OCI-LY7 (cell line): ENCODE results near the gene SETDB2. TPM values are rescaled to one million over a fixed set of nuclear protein-coding genes. Genes with fewer than 3 reads are reported as not detected.

Experiments used
- BruUV-seq: library from RNA; stranded (reverse); fragments of 400-500 nt; replicated peaks from 2 replicates; lab custom pipeline; 2021; lab: Mats Ljungman, UMichigan
- CTCF ChIA-PET: fragments of 300-600 bp; sonication (Branson Sonifier 250); formaldehyde crosslinking; loops from one replicate; lab custom pipeline; 2022; ENCODE audit warnings: antibody characterized with exemption; ENCODE audit not compliant: unreplicated experiment; lab: Charles Lee
- POLR2A ChIA-PET: fragments of 300-600 bp; sonication (Branson Sonifier 250); formaldehyde crosslinking; loops from one replicate; lab custom pipeline; 2022; ENCODE audit warnings: antibody characterized with exemption; lab: Charles Lee
- DNase-seq: peaks from one replicate; pipeline ENCODE4 v3.0.0-alpha.2; 2015; ENCODE audit warnings: low spot score
- H2AFZ ChIP-seq: fragments of 200-600 bp; sonication (generic), shearing (Covaris generic); 2 replicates; pipeline ENCODE4 v1.6.1; 2014; ENCODE audit warnings: mild to moderate bottlenecking, antibody characterized with exemption, low read length, moderate library complexity
- H3K27ac ChIP-seq: fragments of 200-600 bp; sonication (generic); 2 replicates; pipeline ENCODE4 v1.5.1; 2014; ENCODE audit warnings: mixed run types, low read depth, mild to moderate bottlenecking, moderate library complexity, low read length, inconsistent platforms; ENCODE audit not compliant: poor library complexity, severe bottlenecking
- H3K36me3 ChIP-seq: fragments of 200-600 bp; sonication (generic); 2 replicates; pipeline ENCODE4 v1.6.1; 2014; ENCODE audit warnings: mild to moderate bottlenecking, antibody characterized with exemption, low read length, moderate library complexity, mixed read lengths; ENCODE audit not compliant: insufficient read depth
- H3K4me1 ChIP-seq: fragments of 200-600 bp; sonication (generic); 2 replicates; pipeline ENCODE4 v1.5.1; 2014; ENCODE audit warnings: mild to moderate bottlenecking, low read length; ENCODE audit not compliant: insufficient read depth, poor library complexity, severe bottlenecking
- H3K4me2 ChIP-seq: fragments of 200-600 bp; sonication (generic); 2 replicates; pipeline ENCODE4 v1.6.1; 2014; ENCODE audit warnings: mild to moderate bottlenecking, low read length
- H3K4me3 ChIP-seq: fragments of 200-600 bp; sonication (generic); 2 replicates; pipeline ENCODE4 v1.5.1; 2014; ENCODE audit warnings: mild to moderate bottlenecking, low read depth, low read length; ENCODE audit not compliant: poor library complexity, severe bottlenecking
- H3K79me2 ChIP-seq: fragments of 200-600 bp; sonication (generic); 2 replicates; pipeline ENCODE4 v1.6.1; 2016; ENCODE audit warnings: low read depth, mild to moderate bottlenecking, low read length, moderate library complexity, mixed read lengths; ENCODE audit not compliant: insufficient read depth
- H3K9me2 ChIP-seq: fragments of 200-600 bp; sonication (generic); 2 replicates; pipeline ENCODE4 v1.6.1; 2016; ENCODE audit warnings: mild to moderate bottlenecking, low read length, mixed read lengths; ENCODE audit not compliant: insufficient read depth
- H3K9me3 ChIP-seq: fragments of 200-600 bp; sonication (generic); 2 replicates; pipeline ENCODE4 v1.6.1; 2014; ENCODE audit warnings: mild to moderate bottlenecking, mixed run types, low read length, mixed read lengths
- H4K20me1 ChIP-seq: fragments of 200-600 bp; sonication (generic); 2 replicates; pipeline ENCODE4 v1.6.1; 2014; ENCODE audit warnings: mild to moderate bottlenecking, antibody characterized with exemption, low read length, moderate library complexity, mixed read lengths; ENCODE audit not compliant: insufficient read depth
- CTCF ChIP-seq: fragments of 200-600 bp; sonication (generic); conservative IDR thresholded peaks from 2 replicates; pipeline ENCODE4 v1.5.1; 2014; ENCODE audit warnings: mild to moderate bottlenecking, antibody characterized with exemption, low read length, moderate library complexity, mixed read lengths
- EZH2phosphoT487 ChIP-seq: fragments of 200-600 bp; sonication (generic); IDR thresholded peaks from 2 replicates; pipeline ENCODE4 v1.6.1; 2018; ENCODE audit warnings: low read depth, borderline replicate concordance, mild to moderate bottlenecking, mixed run types, antibody characterized with exemption, low read length, moderate library complexity, mixed read lengths
- intact Hi-C: fragments of 100-400 bp; cut with micrococcal nuclease; formaldehyde crosslinking; loops from one replicate; pipeline ENCODE4 v1.10.0; 2022; ENCODE audit not compliant: unreplicated experiment
- total RNA-seq, 2 experiments: library from RNA; depleted of rRNA in 1 of 2; stranded (reverse); fragments of >200 nt in 1 of 2; shearing (Covaris generic) in 1 of 2; gene quantifications; 2 replicates each; pipeline ENCODE4 v1.2.3, GENCODE V29; 2014 to 2022

Gene SETDB2
- total RNA-seq, 2 experiments from 2014 or later: 22.0 to 41.3 TPM

DNA sequence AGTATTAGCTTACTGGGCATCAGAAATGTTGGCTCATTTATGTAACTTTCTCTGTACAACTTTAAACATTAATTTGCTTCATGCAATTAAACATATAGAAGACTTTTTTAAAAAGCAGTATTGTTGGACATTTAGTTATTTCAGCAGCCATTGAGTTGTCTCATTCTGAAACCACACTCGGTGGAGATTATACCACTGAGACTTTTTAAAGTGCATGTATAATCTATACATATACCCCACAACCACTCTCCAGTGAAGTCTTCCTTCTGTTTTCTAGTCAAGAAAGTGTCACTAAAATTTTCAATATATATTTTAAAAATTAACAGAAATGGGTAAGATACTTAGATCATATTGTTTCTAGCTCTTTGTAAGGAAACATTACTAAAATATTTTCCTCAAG is 15.5 kb downstream of the SETDB2 start:
- intact Hi-C loops: no loop called here
- Histone ChIP-seq H3K4me3 (no peak overlapping the region), H3K36me3 (peaks cover 80% of the 10 kb centered on the region), H3K9me3 (peaks cover 25% of the 10 kb centered on the region), H3K4me2 (no peak overlapping the region), H3K27ac (no peak overlapping the region), H3K79me2 (peaks cover 16% of the 10 kb centered on the region; the same call in 1 of the 2 replicates), H2AFZ (no peak overlapping the region), H3K9me2 (no peaks in the 10 kb centered on the region), H4K20me1 (no peaks in the 10 kb centered on the region), H3K4me1 (peaks cover 13% of the 10 kb centered on the region)
- TF ChIP-seq EZH2phosphoT487: no peak
- TF ChIP-seq CTCF: no peak
- no TSS peak for BruUV-seq
- DNase-seq: no peak
- POLR2A ChIA-PET: interaction anchor here (0.7 to 1.9 kb wide), 11 partner anchors 8 to 118 kb away, joined by 3 to 13 read pairs (median 3); partner anchors contain the start of genes CAB39L and SETDB2
- CTCF ChIA-PET: no interaction called here

GRCh38 chr13:49464085-49464484 is 20.0 kb downstream of the SETDB2 start:
- no peak for TF ChIP-seq EZH2phosphoT487
- Histone ChIP-seq H3K4me1 (no peaks in the 10 kb centered on the region), H3K27ac (no peak overlapping the region), H3K9me2 (no peaks in the 10 kb centered on the region), H3K79me2 (no peaks in the 10 kb centered on the region), H3K4me3 (no peak overlapping the region), H2AFZ (no peak overlapping the region), H3K9me3 (peaks cover 25% of the 10 kb centered on the region), H3K36me3 (peaks cover 95% of the 10 kb centered on the region), H3K4me2 (no peak overlapping the region), H4K20me1 (no peaks in the 10 kb centered on the region)
- ChIA-PET CTCF (no interaction called here), POLR2A (no interaction called here)
- DNase-seq: no peak
- no TSS peak for BruUV-seq
- intact Hi-C loops: no loop called here

DNA sequence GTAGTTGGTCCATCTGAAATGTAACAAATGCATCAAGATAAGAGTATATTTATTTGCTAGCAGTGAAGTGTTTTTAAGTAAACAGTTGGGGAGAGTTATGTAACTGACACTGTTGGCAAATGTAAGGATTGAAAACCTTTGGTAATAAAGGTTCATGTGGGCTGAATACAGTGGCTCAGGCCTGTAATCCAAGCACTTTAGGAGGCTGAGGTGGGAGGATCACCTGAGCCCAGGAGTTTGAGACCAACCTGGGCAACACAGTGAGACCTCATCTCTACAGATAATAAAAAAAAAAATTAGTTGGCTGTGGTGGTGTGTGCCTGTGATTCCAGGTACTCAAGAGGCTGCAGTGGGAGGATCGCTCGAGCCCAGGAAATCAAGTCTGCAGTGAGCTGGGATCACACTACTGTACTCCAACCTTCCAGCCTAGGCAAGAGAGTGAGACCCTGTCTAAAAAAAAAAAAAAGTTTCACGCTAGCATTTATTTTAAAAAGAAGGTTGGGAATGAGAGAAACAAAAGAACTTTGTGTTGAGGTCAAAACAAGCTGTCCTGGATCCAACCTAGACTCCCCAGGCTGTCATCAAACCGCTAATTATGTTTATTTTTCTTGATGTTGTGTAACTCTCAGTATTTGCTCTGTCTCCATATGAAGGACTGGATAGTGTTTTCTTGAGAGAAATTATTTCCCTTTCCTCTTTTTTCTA is 20.7 kb downstream of the SETDB2 start:
- H3K4me3 ChIP-seq: no peak overlapping the region
- ChIA-PET CTCF (no interaction called here), POLR2A (interaction anchor here (0.7 to 1.7 kb wide), 3 partner anchors 9 to 213 kb away, joined by 3 to 6 read pairs (median 5); no protein-coding TSS in a partner anchor)
- no peak for DNase-seq
- peaks cover 98% of the 10 kb centered on the region for H3K36me3 ChIP-seq
- peaks cover 25% of the 10 kb centered on the region for H3K9me3 ChIP-seq
- no peak overlapping the region for H3K27ac ChIP-seq
- no TSS peak for BruUV-seq
- H3K79me2 ChIP-seq: no peaks in the 10 kb centered on the region
- H4K20me1 ChIP-seq: no peaks in the 10 kb centered on the region
- H2AFZ ChIP-seq: no peak overlapping the region
- intact Hi-C loops: no loop called here
- H3K4me2 ChIP-seq: no peak overlapping the region
- H3K4me1 ChIP-seq: no peaks in the 10 kb centered on the region
- no peak for TF ChIP-seq EZH2phosphoT487
- TF ChIP-seq CTCF: no peak
- no peaks in the 10 kb centered on the region for H3K9me2 ChIP-seq
